ENCODE data around the gene EXOC6.

GRCh38 chr10:93085272-93085859, 237.0 kb downstream of the EXOC6 start:
- TF ChIP-seq CTCF (IDR thresholded peaks at IDR 0.05) (no peak), POLR2A (IDR thresholded peaks at IDR 0.05; ENCODE audit: low read depth) (no peak)
